NCI-H128 (cell line): ENCODE data around the gene ATF6.

Experiments used
- DNase-seq: peaks from one replicate; lab custom pipeline; 2025; ENCODE audit not compliant: unreplicated experiment; lab: John Stamatoyannopoulos, UW

ATF6 gene

DNA sequence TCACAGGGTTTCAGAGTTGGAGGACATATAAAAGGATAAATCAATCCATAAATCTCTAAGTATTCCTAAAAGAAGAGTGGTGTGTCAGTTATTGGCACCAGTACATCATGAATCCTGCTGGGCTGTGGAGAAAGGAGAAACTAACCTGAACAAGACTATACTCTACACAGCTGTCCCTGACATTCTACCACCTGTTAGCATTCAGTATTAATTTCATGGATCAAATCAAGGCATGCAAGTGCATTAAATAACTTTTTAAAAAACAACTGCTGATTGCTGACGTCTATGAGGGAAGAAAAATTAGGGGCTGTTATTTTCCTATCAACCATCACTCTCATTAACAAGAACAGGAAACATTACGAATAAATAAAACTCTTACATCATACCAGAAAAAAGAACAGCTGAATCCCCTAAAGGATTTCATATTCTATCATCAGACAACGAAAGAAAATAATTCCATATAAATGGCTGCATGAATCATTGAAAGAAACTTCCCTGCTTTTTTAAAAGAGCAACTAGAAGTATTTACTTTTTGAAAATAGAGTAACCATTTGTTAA, 121.7 kb downstream of the ATF6 start:
- no peak for DNase-seq

DNA sequence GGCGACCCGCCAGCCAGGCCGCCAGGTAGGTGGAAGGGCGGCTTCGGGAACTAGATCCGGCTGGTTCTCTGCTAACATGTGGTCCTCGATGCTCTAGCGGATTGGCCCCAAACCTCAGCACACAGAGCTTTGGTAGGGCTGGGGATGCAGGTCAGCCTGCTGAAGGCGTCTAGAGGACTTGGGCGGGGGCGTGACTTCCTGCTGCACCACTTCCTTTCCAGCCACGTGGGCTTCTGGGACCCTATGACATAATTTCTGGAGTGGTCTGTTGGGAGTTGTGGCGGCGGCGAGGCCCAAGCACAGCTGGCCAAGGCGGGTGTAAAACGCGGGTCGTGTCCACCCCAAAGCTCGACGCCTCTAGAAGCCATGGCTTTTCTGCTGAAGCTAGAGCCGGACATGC, 124.5 kb downstream of the ATF6 start:
- no peak for DNase-seq

DNA sequence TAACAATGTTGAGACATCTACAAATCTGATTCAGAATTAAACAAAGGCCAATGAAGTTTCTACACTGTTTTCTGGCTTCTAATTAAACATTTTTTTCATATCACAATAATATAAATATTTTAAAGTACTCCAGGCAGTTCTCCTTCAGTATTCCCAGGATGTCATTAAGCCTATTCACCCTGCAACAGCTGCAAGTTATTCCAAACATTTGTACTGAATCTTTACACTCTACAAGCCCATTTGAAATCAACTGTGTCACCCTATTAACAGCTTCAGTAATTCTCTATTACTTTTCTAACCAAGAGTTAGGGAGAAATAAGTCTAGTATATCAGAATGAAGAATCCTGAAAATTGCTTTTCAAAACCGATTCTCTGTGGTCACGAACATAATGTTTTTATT, 133.0 kb downstream of the ATF6 start:
- DNase-seq, result no peak

DNA sequence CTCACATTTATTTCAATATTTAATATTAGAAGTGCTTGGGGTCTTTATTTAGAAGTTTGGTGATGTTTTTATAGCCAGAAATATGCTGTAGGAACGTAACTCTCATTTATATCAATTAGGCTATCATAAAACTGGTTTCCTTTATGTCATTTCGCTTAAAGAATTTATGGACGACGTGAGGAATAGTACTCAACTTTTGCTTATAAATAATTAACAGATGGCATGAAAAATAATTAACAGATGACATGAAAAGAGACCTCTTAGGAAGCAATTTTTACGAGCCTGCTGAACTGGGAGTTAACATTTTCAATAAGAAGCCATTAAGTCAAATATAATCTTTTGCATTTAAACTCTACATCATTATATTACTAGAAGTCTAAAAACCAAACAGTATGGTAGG, 134.0 kb downstream of the ATF6 start:
- no peak for DNase-seq

DNA sequence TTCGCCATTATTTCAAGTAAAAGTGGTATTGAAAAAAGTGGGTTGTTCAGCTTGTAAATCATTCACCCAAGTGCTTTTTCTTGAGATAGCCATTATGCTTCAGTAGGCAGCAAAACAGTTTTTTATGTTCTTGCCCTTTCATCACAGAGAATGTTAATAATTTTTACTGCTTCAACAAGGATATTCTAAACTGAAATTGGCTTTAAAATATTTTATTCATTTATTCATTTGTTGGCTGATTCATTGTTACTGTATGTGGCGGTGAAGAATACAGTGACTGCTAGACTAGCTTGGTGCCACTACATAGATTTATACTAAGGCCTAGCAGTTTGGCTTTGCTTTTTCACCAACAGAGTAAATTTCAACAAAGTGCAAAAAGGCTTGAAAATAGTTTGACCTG, 136.1 kb downstream of the ATF6 start:
- no peak for DNase-seq

DNA sequence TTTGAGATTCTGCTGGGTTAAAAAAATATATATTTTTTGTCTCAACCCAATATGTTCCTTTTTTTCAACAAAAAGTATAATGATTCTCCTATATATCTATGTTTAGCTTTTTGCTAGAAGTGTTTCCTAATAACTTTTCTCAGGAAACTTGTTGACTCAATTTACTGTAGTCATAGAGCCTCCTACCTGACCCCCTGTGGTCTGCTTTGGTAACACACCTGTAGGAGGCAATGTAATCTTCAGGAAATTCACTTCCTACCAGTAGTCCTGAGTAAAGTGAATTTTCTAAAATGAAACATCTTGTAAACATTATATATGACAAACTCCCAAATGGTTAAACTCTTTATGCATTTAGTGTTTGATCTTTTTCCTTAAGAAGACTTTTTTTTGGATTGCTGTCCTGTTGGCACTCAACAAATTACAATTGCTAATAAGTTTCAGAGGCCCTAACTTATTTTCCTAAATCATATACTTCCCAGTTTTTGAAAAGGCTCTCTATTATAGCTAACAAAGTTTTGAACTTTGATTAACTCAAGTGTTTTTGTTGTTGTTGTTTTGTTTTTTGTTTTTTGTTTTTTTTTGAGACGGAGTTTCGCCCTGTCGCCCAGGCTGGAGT, 139.3 kb downstream of the ATF6 start:
- DNase-seq, result no peak

DNA sequence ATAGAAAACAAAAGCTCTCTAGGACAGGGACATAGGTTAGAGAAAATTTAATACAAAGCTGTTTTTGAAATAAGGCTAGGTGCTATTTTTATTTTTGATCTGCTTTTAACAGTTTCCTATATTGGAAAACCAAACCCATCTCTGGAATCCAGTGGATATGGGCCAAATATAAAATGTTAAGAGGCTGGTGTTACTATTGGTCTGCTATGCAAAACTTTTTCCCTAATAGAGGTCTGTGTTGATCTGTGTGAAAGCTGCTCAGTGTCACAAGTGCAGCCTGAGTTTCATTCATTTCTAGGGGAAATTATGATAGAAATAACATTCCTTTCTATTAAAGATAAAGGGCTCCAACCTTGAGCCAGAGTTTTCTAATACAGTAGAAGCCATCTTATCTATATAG, 141.1 kb downstream of the ATF6 start:
- no peak for DNase-seq

DNA sequence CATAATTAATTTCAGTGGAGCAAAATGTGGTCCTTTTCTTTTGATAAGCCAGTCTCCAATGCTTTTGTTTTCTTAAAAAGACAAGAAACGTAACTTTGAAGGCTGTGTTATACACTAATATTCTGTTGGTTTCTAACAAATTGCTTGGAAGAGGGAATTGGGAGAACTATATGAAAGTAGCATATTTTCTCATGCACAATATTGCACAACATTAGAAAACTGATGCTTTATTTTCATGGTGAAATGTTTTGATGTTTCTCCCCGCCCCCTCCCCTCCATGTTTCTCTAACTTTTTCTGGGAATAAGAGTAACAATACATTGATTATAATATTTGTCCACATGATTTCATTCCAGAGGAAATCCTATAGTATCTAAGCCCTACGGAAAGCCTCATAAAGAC, 142.1 kb downstream of the ATF6 start:
- DNase-seq, result no peak

DNA sequence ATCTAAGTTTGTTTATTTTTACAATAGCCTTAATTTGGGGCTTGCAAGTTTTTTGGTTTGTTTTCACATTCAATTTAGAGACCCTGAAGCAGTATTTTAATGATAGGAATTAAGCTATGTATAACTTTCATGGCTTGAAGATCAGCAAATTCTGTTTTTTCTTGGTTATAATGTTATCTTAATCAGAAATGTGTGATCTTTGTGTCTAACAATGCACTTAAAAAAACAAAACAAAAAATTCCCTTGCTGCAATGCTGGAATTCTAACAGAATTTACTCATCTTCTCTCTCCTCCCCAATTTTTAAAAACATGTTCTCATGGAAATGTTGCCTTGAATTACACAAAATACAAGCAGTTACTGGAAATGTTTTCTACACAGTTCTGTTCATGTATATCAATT, 144.5 kb downstream of the ATF6 start:
- DNase-seq, result no peak

DNA sequence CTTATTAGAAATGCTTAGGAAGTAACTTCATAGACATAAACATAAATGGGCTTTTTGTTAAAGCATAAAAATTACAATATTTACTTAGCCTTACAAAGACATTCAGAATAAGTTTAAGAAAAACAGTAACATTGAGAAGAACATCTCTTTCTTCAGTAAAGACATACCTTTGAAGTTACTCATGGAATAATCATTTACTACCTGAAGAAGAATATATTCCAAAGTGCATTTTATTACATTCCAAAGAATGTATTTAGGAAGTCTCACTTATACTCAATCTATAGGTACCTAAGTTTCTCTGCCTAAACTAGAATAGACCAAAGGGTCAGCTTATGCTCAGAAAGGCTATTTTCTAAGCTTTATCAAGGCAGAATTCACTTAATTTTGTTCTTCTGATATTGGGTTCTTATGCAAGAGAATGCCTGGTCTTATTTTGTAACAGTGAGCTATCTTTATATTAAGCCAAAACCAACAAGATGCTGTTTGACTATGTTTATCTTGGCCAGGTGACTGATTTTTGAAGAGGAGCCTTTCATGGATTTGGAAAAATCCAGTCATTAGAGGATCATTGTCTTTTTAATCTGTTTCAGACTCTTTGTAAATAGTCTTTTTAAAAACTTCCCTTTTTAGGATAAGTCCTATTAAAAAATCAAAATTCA, 147.5 kb downstream of the ATF6 start:
- no peak for DNase-seq

DNA sequence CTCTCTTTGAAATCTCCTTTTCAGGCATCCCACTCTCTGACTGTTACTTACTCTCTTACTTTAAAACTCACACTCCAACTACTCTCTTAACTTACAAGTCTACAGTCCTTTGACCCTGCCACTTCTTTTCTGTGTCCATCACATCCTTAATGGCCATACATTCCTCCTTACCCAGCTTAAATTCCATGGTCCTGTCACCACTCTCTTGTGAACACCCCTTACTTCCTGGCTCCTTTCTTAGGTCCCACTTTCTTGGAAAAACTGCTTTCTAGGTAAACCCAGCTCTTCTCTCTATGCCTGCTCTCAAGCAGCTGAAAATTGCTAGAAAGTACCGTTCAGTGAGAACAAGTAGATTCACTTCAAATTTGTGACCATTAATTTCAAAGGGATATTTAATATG, 148.5 kb downstream of the ATF6 start:
- DNase-seq, result no peak

DNA sequence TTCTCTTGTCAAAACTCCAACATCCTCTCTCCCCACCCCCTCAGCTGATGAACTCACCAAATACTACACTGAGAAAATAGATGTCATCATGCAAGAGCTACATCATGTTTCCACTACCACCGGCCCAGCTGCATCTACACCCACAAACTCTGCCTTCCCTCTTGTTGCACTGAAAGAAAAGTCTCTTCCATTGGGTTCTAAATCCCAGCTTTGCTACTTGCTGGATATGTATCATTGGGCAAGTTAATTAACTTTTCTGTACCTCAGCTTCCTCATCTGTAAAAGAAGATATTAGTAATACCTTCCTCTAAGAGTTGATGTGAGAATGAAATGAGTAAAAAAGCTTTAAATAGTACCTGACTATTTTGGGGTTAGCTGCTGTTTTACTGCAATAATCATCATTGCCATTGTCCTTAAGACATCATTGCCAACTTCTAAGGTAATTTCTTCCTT, 149.0 kb downstream of the ATF6 start:
- no peak for DNase-seq

DNA sequence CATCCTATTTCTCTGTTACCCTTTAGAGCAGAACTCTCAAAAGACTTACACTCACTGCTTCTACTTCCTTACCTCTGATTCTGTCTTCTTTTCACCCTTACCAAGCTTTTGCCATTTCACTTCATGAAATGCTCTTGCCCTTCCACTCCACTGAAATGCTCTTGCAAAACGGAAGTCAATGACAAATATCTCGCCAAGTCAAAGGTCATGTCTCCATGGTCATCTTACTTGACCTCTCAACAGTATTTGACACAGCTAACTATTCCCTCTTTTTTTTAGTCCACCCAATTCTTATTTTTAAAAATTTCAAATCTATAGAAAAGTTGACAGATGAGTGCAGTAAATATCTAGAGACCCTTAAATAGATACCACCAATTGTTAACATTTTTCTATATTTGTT, 149.9 kb downstream of the ATF6 start:
- no peak for DNase-seq

DNA sequence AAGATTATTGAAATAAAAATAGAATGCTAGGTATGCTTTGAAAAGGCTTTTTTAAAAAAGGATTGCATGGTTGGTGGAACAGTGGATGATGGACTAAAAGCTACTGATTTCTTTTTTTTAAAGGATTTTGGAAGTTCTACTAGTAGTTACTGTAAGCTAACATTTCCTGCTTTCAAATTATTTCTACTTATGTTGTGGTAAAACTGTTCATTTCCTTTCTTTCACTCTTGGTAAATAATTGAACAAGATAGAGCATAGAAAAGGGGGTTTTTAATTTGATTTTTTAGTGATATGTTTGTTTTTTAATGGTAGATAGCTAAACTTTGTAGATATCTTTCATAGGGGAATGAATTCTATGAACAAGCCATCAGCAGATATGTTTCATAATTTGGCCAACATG, 153.1 kb downstream of the ATF6 start:
- no peak for DNase-seq

DNA sequence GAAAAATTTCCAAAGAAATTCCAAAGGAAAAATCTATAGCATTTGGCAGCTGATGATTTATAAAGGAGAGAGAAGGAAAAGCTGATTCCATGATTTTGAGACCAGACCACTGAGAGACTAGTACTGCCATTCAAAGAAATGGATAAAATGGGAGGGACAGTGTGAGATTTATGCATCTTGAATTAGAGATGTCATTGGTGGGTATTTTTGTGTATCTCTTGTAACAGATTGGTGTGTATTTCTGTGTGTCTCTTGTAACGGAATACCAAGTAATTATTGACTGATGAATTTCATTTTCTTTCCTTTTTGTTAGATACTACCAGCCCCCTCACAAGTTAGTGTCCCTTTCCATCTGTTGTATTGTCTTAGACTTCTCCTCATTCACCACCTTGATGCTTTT, 155.4 kb downstream of the ATF6 start:
- no peak for DNase-seq

DNA sequence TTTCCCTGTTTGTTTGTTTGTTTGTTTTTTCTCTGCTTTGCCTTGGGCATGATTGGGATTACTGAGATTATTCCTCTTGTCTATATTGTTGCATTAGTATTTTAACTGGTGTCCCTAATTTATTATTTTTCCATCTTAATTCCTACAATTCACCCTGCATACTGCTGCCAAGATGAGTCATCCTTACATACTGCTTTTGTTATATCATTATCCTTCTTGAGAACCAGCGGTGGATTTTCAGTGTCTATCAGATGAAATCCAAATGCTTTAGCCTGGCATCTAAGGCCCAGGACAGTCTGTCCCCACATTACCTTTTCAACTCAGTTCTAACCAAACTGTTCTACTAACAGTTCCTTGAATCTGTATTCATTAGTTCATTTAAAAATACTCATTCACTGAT, 155.9 kb downstream of the ATF6 start:
- no peak for DNase-seq

DNA sequence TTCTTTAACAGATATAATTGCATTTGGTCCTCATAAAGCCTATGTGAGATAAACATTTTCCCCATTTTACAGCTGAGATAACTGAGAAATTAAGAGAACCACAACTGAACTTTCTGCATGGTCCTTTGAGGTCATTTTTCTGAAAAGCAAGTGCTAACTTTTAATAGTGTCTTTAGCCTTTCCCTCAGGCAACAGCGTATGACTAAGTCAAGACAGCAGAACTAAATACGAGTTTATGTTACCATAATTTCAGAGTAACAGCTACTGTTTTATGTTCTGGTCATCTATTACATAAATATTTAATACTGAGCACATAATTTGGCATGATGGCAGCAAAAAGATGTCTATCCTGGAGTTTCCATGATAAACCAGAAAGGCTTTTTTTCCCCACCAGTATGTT, 161.9 kb downstream of the ATF6 start:
- DNase-seq, result no peak

DNA sequence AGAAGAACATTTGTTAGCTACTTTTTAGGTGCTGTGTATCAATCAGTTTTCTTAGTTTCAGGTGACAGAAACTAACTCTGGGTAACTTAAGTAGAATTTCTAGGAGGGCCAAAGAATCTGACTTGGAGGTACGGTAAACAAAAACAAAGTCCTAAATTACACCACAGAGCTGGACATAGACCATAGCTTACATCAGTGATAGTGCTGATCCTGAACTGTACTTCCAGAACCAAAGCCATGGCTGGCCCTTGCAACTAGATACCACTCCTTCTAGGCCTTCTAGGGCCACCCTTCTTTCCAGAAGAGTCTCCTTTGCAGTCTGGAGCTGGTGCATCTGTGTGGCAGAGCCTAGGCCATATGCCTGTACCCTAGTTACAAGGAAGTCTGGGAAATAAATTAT, 163.0 kb downstream of the ATF6 start:
- DNase-seq, result no peak

DNA sequence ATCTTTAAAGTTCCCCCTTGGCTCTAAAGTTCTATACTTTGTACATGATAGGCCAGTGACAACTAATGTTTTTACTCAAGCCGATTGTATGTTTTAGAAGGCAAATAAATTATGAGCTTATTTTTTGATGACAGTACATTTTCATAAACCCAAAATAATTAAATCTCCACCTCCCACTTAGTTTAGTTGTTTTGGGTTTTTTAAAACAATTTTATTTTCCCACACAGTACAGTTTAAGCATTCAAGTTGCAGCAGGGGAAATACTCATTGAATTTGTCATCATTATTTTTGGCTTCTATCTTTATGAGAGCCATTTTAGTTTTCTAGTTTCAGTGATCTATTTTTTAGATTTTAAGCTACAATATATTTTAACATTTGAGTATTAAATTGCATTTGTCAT, 163.9 kb downstream of the ATF6 start:
- no peak for DNase-seq

DNA sequence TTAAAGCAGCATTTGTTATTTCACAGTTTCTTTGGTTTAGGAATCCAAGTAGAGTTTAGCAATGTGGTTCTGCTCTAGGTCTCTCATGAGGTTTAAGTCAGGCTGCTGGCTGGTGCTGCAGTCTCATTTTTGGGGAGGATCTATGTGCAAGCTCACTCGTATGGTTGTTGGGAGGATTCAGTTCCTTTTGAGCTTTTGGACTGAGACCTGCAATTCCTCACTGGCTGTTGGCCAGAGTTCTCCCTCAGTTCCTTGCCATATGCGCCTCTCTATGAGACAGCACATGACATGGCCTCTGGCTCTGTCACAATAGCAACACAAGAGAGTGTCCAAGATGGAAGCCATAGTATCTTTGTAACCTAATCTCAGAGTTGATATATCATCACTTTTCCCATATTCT, 166.5 kb downstream of the ATF6 start:
- DNase-seq, result no peak

DNA sequence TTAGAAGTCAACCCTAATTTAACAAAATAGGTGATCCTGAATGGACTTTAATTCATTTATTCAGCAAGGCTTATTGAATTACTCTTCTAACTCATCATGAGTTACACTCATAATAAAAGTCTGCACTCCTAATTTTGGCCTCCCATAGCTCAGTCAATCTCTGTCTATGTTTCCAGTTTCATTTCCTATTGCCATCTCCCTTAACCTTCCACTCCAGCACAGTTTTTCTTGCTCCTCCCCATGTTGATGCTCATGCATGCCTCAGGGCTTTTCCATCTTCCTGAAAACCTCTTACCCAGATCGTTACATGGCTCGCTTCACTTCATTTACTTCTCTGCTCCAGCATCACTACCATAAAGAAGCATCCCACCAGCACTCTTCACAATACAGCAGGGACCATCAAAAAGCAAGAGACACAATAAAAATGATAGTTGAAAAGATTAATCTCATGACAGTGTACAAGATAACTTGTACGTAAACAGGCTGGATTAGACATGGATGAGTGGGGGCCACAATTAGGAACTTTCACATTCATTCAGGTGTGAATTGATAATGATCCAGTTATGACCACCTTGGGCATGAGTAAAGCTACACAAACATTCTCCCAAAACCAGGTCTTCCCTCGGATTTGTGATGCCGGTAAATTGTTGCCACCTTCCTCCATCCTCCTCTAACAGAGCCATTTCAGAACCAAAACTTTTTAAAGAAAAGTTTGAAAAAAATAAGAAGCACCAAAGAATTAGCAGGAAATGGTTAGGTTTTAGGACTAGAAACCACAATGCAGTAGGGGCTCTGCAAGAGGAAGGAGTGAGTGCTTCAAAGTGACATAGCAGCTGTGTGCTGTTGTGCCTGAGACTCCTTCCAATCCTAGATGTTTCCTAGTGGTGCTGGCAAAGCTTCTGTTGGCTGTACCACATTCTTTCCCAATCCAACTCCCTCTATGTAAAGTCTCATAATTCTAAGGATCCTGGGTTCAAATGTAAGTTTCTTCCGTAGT, 167.8 kb downstream of the ATF6 start:
- no peak for DNase-seq

DNA sequence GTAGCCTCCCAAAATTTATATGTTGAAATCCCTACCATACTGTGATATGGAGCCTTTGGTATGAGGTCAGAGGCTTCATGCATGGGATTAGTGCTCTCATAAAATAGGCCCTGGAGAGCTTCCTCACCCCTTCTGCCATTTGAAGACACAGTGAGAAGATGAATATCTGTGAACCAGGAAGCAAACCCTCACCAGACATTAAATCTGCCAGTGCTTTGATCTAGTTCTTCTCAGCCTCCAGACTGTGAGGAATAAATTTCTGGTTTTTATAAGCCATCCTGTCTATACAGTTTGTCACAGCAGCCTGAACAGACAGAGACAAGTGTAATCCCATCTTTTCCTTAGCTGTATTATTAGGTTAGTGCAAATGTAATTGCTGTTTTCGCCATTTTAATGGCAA, 169.1 kb downstream of the ATF6 start:
- no peak for DNase-seq
